Measurements from ENCODE around the gene MT1H.

MT1H gene

DNA sequence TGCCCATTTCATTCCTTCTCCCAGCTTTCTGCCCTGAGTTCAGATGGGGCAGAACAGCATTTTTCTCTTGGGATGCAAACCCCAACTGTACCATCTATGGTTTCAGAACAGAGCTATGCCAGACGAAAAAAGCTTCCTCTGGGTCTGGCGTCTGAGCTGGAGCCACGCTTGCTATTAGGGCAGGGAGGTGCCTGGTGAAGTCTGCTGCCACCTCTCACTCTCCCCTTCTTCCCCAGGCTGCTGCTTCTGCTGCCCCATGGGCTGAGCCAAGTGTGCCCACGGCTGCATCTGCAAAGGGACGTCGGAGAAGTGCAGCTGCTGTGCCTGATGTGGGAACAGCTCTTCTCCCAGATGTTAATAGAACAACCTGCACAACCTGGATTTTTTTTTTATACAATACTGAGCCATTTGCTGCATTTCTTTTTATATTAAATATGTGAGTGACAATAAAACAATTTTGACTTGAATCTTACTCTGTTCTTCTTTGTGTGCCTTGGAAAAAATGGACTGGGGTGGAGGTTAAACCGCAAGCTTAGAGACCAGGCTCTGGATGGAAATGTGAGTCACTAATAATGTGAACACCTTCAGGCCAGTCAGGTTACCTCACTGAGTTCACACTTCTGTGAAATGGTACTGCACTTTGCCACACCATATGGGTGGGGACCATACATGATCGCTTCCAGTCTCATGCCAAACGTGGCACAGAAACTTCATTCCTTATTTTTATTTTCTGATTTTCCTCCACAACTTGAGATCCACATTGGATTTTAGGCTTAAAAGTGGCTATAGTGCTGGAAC lies 32.8 kb upstream of the MT1H start:
- no peak for DNase-seq

DNA sequence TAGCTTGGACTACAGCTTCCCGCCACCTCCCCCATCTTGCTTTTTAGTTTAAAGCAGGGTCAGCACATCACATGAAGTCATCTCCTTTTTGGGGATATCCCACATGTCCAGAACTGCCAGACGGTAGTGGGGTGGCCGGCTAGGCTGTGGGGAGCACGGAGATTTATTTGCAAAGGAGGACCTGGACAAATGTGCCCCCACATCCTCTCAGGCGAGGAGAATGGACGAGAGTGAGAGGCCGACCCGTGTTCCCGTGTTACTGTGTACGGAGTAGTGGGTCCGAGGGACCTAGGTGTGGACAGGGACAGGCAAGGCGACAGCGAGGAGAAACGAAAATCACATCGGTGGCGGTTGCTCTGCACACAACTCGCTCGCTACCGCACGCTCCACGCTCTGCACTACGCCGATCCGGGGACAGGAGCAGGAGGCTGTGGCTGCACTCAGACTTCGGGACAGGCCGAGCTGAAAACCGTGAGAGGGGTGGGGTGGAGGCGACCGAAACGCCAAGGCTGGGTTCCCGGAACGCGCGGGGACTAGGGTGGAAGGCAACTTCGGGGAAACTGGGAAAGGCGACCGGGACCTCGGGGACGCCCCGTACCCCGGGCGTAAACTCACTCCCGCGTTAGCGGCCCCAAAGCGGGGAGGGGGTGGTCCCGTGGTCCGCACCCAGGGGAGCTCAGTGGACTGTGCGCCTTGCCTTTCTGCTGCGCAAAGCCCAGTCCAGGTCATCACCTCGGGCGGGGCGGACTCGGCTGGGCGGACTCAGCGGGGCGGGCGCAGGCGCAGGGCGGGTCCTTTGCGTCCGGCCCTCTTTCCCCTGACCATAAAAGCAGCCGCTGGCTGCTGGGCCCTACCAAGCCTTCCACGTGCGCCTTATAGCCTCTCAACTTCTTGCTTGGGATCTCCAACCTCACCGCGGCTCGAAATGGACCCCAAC lies 31.5 kb upstream of the MT1H start, which contains the start of gene MT1A:
Gene MT1A (plus strand): TSS at position 853 of the 937 bp plus-strand sequence. CDS start 73 bp downstream, at position 926.
- DNase-seq: no peak

DNA sequence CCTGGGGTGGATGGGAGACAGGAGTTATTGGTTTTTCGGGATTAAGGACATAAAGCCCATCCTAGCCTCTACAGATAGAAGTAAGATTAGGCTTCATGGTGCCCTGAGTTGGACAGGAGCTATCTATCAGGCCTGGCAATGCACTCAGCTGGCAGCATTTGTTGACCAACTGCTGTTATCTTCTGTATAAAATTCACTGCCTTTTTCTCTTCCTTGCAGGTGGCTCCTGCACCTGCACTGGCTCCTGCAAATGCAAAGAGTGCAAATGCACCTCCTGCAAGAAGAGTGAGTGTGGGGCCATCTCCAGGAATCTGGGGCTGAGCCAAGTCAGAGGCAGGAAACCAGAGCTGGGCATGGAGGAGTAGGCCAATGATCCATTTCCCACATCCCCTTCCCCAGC lies 30.6 kb upstream of the MT1H start:
- no peak for DNase-seq

DNA sequence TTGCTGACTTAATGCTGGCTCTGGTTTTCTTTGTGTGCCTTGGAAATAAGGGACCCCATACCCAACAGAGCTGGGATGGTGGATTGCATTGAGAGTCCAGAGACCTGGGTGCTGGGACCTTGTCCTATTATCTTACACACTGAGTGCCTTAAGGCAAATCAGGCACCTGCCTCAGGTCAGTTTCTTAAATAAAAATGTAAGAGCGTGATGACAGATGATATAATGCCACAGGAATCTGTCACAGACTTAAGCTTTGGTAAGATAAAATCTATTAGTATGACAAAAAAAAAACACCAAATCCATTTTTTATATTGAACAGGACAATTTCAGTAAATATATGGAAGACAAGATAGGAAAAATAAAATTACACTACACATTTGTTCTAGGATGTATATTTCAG lies 29.5 kb upstream of the MT1H start:
- DNase-seq: no peak

DNA sequence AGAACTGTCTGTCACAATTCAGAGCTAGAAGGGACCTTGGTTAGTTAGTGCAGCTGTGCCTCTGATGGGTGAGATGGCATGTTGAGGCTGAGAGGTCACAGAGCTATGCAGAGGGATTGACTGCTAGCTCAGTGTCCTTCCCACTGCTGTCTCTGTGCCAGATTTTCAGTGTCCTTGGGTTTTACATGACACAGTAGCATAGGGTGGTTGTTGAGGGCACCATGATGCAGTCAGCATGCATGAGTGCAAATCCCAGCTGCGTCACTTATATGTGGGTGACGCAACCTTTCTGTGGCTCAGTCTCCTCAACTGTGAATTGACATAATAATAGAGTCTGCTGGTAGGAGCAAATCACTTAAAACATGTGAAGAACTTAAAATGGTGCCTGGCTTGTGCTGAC lies 28.4 kb upstream of the MT1H start:
- no peak for DNase-seq

DNA sequence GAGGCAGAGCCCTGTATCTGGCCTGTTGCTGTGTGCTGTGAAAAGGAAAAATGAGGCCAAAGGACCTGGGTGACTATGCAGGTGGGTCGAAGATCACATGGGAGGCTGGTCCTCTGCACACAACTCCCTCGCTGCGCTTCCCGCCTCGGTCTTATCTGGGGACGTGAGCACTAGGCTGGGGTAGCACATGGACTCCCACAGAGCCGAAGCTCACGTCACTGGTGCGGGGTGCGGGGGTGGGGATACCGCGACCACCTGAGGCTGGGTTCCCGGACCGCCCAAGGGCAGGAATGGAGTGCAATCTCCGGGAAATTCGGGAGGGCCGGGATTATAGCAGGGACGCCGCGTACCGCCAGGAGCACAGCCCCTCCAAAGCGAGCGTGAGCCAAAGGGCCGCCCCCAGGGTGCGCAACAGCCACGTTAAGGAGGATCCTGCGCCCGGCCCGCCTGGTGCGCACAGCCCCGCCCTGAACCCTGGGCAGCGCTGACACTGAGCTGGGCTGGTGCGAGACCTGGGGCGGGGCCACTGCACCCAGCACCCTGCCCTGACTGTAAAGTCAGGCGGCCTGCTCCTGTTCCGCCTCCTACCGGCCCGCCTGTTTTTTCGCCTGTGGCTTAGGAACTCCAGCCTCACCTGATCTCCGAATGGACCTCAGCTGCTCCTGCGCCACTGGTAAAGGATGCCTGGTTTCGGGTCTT lies 26.4 kb upstream of the MT1H start:
- DNase-seq: peak; percentile 86

DNA sequence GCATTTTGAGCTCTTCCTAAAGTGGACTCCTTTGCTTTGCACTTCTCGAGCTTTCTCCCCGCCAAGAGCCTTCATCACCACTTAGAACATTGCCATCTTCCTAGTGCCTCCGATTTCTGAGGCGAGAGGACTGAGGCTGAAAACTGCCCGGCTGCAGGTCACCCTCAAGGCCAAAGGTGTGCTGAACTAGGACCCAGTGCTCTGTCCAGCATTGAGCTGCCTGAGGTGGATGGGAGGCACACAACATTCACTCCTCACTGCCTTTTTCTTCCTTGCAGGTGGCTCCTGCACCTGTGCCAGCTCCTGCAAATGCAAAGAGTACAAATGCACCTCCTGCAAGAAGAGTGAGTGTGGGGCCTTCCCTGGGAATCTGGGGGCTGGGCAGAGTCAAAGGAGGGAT lies 25.8 kb upstream of the MT1H start:
- no peak for DNase-seq

DNA sequence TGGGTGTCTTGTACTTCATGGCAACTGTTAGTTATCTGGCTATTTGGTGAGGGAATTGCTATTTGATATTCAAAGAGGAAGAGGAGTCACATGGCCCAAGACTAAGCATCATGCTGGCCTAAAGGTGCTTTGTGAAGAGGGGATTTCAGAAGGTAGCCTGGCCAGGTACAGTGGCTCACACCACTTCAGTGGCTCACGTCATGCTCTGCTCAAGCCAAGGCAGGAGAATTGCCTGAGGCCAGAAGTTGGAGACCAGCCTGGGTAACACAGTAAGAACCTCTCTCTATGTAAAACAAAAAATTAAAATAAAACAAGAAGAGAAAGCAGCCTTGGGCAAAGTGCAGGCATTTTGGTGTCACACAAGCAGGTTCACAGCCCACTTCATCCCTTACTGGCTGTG lies 24.3 kb upstream of the MT1H start:
- DNase-seq: no peak

DNA sequence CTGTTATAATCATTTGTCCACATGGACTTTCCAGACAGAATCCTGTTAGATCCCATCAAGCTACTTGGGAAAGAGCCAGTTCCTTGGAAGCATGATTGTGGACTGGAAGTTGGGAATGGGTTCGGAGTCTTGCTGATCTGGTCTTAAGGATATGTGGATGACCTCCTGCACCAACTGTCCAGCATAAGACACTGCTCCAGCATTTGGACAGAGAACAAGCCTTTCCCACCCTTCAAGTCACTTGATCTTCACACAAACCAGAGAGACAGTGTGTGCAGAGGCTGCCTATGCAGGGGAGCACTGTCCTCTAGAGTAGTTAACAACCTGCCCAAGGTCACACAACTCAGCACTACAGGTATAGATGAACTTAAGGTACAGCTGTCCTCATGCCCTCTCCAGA lies 23.8 kb upstream of the MT1H start:
- DNase-seq: no peak

DNA sequence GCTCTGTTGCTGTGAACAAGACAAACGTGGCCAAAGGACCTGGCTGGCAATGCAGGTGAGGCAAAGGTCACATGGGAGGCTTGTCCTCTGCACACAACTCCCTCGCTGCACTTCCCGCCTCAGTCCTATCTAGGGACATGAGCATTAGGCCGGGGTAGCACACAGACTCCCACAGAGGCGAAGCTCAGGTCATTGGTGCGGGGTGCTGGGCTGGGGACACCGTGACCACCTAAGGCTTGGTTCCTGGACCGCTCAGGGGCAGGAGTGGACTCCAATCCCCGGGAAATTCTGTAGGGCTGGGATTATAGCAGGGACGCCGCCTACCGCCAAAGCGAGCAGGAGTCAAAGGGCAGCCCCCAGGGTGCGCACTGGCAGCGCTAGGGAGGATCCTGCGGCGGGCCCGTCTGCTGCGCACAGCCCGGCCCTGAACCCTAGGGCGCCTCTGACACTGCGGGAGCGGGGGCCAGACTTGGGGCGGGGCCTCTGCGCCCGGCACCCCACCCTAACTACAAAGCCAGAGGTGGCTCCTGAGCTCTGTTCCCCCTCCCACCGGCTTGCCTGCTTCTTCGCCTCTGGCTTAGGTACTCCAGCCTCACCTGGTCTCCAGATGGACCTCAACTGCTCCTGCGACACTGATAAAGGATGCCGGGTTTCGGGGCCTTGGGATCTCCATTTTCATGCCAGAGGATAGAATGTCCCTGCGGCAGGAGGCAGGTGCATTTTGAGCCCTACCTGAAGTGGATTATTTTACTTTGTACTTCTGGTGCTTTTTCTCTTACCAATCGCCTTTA lies 21.8 kb upstream of the MT1H start:
- DNase-seq: no peak

DNA sequence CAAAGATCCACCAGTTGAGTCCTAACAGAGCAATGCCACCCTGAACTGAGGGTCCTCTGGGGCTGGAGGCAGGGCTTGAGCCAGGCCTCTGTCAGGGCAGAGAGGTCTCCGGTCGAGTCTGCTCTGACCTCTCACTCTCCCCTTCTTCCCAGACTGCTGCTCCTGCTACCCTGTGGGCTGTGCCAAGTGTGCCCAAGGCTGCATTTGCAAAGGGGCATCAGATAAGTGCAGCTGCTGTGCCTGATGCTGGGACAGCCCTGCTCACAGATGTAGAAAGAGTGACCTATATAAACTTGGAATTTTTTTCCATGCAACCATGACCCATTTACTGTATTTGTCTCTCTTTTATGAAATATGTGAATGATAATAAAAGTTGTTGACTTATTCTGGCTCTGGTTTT lies 20.3 kb upstream of the MT1H start:
- DNase-seq: no peak

DNA sequence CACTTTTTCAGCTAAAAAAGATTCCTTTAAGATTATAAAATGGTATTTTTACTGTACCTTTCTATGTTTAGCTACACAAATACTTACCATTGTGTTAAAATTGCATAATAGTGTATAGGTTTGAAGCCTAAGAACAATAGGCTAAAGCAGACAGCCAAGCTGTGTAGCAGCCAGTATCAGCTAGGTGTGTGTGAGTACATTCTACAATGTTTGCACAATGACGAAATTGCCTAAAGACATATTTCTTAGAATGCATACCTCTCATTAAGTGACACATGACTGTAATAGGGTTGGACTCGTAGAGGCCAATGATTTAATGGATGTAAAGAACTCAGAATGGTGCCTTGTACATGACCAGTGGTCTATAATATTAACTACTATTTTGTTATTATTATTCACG lies 19.8 kb upstream of the MT1H start:
- DNase-seq: no peak

DNA sequence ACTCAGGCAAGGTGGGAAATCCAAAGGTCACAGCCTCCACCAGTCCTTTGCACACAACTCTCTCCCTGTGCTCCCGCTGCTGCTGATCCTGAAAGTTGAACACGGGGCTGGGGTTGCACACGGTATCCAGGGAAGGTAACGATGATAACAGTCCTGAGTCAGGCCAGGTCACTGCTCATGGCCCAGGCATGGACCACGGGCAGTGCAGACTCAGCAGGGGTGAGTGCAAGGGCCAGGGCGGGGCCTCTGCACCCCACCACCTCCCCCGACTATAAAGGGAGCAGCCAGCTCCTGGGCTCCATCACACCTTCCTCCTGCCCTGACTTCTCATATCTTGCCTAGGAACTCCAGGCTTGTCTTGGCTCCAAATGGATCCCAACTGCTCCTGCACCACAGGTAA lies 18.0 kb upstream of the MT1H start, which contains the start of gene MT1B:
Gene MT1B (plus strand): TSS at position 301 of the 400 bp plus-strand sequence. CDS start 68 bp downstream, at position 369.
- no peak for DNase-seq

DNA sequence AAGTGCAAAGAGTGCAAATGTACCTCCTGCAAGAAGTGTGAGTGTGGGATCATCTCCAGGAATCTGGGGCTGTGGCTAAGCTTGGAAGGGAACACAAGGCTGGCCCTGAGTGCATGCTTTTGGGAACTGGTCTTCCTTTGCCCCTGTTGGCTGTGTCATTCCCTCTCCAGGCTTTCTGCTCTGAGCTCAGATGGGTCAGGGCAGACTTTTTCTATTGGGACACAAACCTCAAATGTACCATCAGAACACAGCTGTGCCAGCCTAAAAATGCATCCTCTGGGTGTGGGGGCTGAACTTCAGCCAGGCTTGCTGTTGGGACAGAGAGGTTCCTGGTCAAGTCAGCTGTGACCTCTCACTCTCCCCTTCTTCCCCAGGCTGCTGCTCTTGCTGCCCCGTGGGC lies 17.0 kb upstream of the MT1H start:
- DNase-seq: no peak

DNA sequence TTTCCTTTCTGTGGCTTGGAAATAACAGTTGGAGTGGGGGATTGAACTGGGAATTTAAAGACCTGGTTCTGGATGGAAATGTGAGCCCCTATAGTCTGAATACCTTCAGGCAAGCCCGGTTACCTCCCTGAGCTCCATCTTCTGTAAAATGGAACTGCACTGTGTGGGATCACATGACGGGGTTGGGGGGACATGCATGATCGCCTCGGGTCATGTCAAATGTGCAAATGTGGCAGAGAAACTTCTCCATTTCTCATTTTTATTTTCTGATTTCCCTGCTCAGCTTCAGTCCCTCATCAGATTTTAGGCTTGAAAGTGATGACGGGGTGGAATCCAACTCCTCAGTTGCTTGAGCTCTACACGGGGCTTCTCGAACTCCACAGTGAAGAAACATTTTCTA lies 16.4 kb upstream of the MT1H start:
- DNase-seq: no peak

DNA sequence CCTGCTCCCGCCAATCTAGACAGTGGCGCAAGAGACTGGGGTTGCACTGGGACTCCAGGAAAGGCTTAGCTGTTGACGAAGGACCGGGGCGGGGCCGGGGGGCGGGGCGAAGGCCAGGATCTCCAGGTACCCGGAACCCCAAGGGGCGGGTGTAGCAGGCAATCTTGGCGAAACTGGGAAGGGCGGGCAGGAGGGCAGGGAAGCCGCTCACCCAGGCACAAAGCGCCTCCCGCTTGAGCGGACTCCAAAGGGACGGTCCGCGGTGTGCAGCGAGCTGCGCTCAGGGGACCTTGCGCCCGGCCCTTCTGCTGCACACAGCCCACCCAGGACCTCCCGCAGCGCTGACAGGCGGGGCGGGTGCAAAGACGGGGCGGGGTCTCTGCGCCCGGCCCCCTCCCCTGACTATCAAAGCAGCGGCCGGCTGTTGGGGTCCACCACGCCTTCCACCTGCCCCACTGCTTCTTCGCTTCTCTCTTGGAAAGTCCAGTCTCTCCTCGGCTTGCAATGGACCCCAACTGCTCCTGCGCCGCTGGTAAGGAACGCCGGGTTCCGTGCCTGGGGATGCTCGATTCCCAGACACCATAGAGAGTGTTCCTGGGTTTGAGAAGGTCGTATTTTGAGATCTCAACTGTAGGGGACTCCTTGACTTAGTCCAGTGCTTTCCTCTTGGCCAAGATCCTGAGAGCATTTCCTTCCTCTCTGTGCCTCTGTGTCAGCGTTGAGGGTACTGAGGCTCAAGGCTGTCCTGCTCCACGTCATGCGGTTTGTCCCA lies 11.9 kb upstream of the MT1H start, which contains the start of gene MT1F:
Gene MT1F (plus strand): TSS at position 405 of the 772 bp plus-strand sequence. CDS start 100 bp downstream, at position 505.
- peak; percentile 85 for DNase-seq

DNA sequence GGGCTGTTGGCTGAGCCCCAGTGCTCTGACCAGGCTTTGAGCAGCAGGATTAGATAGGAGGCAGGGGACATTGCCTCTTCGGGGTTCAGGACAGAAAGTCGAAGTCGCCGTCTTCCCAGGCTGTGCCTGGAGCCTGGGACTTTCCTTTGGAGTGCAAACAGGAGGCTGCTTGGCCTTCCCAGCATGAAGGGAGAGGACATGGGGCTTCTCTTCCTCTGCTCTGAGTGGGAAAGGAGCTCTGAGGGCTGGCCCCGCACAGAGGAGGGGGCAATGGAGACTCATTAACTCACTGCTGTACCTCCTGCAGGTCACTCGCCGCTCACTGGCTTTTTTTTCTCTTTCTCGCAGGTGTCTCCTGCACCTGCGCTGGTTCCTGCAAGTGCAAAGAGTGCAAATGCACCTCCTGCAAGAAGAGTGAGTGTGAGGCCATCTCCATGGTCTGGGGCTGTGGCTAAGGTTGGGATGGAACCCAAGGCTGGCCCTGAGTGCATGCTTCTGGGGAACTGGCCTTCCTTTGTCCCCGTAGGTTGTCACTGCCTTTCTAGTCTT lies 11.2 kb upstream of the MT1H start:
- no peak for DNase-seq

DNA sequence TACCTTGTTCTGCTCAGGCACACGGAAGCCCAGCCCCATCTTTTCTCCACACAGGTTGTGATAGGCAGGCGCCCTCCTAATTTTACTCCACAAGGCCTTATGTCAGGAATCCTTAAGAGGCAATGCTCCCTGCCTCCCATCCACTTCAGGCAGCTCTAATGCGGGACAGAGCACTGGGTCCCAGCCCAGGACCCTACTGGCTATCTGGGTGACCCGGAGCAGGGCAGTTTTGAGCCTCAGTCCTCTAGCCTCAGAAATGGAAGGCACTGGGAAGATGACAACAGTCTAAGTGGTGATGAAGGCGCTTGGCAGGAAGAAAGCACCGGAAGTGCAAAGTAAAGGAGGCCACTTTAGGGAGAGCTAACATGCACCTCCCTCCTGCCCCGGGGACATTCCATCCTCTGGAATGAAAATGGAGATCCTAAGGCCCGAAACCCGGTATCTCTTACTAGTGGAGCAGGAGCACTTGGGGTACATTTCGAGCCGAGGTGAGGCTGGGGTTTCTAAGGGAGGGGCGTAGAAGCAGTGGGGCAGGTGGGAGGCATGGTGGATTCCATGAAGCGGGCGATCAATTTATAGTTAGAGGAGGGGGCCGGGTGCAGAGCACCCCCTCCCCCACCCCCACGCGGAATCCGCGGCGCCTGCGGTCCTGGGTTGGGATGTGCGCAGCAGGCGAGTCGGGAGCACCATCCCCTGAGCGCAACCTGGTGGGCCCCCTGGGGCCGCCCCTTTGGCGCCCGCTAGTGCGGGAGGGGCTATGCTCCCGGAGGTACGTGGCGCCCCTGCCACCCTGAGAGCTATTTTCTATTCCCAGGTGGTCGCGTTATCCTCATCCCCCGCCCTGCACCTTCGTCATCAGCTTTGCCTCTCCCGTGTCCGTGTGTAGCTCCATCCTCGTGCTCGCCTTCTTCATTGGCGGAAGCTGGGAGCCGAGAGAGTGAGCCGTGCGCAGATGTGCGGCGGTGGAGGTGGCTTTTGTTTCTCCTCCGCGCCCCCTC lies 7.0 kb upstream of the MT1H start:
- peak; percentile 69 for DNase-seq

DNA sequence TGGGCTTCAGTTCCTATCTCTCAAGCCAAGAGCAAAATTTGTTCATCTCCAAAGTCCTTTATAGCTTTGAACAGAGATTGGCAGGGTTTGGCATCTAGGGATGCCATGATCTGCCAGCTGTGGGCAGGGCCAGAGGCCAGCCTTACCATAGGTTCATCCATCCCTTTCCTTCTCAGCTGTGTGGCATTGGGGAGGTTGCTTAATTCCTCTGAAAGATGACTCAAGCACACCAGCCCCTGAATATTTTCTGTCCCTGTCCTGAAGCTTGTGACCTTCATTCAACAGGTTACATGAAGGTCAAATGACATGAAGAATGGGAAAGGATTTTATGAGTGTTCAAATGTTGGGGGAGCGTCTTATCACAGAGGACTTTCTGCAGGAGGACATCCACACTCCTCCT lies 5.1 kb upstream of the MT1H start:
- no peak for DNase-seq

Measured in stimulated activated CD8-positive, alpha-beta memory T cell treated with anti-CD3 and anti-CD28 coated beads, Interleukin-4, amount 100 ng/mL, for 48 hours (primary cell).